ENCODE data around the gene TAF13. TPM values are rescaled to one million over a fixed set of nuclear protein-coding genes. Genes with fewer than 3 reads are reported as not detected.

TAF13 gene
- total RNA-seq, 1 donor from 2014 or later, result 48.4 TPM

DNA sequence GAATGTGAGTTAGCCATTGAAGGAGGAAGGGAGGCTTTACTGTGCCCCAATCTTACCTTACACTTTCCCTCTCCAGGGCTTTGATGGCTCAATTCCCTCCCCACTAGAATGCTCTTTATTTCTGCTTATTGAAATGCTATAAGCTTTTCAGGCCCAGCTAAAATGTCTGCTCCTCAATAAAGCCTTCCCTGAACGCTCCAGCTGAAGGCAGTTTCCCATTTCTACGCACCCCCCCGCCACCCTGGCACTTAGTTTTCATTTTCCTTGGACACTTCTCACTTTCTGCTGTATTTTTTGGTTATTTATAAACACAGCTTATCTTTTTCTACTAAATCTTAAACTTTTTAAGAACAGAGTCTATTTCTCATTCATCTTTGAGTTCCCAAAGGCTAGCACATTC is 7.7 kb upstream of the TAF13 start:
- Mint-ChIP-seq H3K9me3 (peaks cover 2% of the 10 kb centered on the region), H3K27ac (no peak overlapping the region), H3K27me3 (ENCODE audit: insufficient read depth, low read depth) (peaks cover 3% of the 10 kb centered on the region), H3K4me3 (no peak overlapping the region), H3K4me1 (peaks cover 15% of the 10 kb centered on the region), H3K36me3 (no peaks in the 10 kb centered on the region)
- no peaks in the 10 kb centered on the region for H3K9me3 ChIP-seq (ENCODE audit: low read depth)
- H3F3A ChIP-seq (ENCODE audit: low read depth), result peaks cover 4% of the 10 kb centered on the region
- no peak overlapping the region for H3K4me3 ChIP-seq
- H3K27me3 ChIP-seq, result no peaks in the 10 kb centered on the region
- no peak overlapping the region for H2AFZ ChIP-seq (replicated peaks)
- H3K4me2 ChIP-seq, result no peak overlapping the region
- no peak overlapping the region for H3K27ac ChIP-seq
- H3K79me2 ChIP-seq (ENCODE audit: low read depth), result no peaks in the 10 kb centered on the region
- H3K4me1 ChIP-seq, result no peaks in the 10 kb centered on the region
- no peaks in the 10 kb centered on the region for H4K20me1 ChIP-seq (ENCODE audit: low read depth)
- no peak overlapping the region for H3K9ac ChIP-seq
- DNase-seq (ENCODE audit: low spot score), result no peak
- H3K36me3 ChIP-seq, result no peaks in the 10 kb centered on the region
- TF ChIP-seq, protein P1, sequence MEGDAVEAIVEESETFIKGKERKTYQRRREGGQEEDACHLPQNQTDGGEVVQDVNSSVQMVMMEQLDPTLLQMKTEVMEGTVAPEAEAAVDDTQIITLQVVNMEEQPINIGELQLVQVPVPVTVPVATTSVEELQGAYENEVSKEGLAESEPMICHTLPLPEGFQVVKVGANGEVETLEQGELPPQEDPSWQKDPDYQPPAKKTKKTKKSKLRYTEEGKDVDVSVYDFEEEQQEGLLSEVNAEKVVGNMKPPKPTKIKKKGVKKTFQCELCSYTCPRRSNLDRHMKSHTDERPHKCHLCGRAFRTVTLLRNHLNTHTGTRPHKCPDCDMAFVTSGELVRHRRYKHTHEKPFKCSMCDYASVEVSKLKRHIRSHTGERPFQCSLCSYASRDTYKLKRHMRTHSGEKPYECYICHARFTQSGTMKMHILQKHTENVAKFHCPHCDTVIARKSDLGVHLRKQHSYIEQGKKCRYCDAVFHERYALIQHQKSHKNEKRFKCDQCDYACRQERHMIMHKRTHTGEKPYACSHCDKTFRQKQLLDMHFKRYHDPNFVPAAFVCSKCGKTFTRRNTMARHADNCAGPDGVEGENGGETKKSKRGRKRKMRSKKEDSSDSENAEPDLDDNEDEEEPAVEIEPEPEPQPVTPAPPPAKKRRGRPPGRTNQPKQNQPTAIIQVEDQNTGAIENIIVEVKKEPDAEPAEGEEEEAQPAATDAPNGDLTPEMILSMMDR (IDR thresholded peaks at IDR 0.05), result no peak
- TF ChIP-seq EZH2 (IDR thresholded peaks at IDR 0.05) (no peak), EZH2phosphoT487 (IDR thresholded peaks at IDR 0.05) (no peak)

DNA sequence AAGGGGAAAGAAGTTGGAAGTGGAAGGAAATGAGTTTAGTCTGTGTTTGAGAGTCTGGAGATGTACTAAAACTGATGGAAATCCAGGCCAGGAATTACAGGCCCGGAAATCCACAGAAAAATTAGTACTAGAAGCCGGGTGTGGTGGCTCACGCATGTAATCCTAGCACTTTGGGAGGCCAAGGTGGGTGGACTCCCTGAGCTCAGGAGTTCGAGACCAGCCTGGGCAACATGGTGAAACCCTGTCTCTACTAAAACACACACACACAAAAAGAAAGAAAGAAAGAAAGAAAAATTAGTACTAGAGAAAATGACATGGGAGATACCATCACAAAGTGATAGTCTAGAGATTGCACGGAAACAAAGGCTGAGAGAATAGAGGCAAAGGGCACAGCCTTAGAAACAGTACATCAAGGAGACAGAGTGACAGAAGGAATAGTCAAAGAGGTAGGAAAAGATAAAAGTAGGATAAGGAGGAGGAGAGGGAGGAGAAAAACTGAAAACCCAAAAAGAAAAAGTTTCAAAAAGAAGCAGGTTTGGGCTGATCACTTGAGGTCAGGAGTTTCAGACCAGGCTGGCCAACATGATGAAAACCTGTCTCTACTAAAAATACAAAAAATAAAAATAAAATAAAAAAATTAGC is 4.8 kb upstream of the TAF13 start:
- Histone ChIP-seq H3K27ac (no peak overlapping the region), H2AFZ (replicated peaks) (no peak overlapping the region), H3K9me3 (ENCODE audit: low read depth) (no peaks in the 10 kb centered on the region), H3K27me3 (no peaks in the 10 kb centered on the region), H4K20me1 (ENCODE audit: low read depth) (no peaks in the 10 kb centered on the region), H3K4me1 (peaks cover 5% of the 10 kb centered on the region), H3F3A (ENCODE audit: low read depth) (peaks cover 13% of the 10 kb centered on the region), H3K79me2 (ENCODE audit: low read depth) (peaks cover 2% of the 10 kb centered on the region), H3K36me3 (no peaks in the 10 kb centered on the region), H3K4me3 (no peak overlapping the region), H3K4me2 (no peak overlapping the region), H3K9ac (no peak overlapping the region)
- no peak for DNase-seq (ENCODE audit: low spot score)
- TF ChIP-seq, protein P1 (IDR thresholded peaks at IDR 0.05), result no peak
- no peak for TF ChIP-seq EZH2phosphoT487 (IDR thresholded peaks at IDR 0.05)
- TF ChIP-seq EZH2 (IDR thresholded peaks at IDR 0.05), result no peak
- Mint-ChIP-seq H3K36me3 (no peaks in the 10 kb centered on the region), H3K4me3 (no peak overlapping the region), H3K27ac (no peak overlapping the region), H3K27me3 (ENCODE audit: insufficient read depth, low read depth) (peaks cover 3% of the 10 kb centered on the region), H3K9me3 (peaks cover 2% of the 10 kb centered on the region), H3K4me1 (peaks cover 21% of the 10 kb centered on the region)

DNA sequence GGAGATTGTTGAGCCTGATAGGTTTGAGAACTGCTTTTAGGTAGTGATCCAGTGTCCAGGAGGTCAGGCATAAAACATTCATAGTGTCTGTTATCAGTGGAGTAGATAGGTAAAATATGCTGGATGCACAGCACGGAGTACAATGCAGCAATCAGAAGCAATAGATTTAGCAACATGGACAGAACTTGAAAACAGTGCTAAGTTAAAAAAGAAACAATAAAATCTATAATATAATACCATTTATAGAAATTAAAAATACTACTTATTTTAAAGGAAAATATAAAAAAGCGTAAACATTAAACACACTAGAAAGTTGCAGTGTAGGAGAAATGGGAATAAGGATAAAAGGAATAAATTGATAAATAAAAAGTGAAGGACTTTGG is 3.4 kb upstream of the TAF13 start:
- no peak for DNase-seq (ENCODE audit: low spot score)
- Histone ChIP-seq H3K27me3 (no peaks in the 10 kb centered on the region), H4K20me1 (ENCODE audit: low read depth) (no peaks in the 10 kb centered on the region), H3K4me2 (no peak overlapping the region), H3K4me1 (peaks cover 9% of the 10 kb centered on the region), H3K4me3 (no peak overlapping the region), H3K36me3 (no peaks in the 10 kb centered on the region), H3F3A (ENCODE audit: low read depth) (peaks cover 13% of the 10 kb centered on the region), H3K79me2 (ENCODE audit: low read depth) (peaks cover 14% of the 10 kb centered on the region), H3K9me3 (ENCODE audit: low read depth) (no peaks in the 10 kb centered on the region), H2AFZ (replicated peaks) (no peak overlapping the region), H3K9ac (no peak overlapping the region), H3K27ac (no peak overlapping the region)
- TF ChIP-seq, protein P1 (IDR thresholded peaks at IDR 0.05), result no peak
- TF ChIP-seq EZH2 (IDR thresholded peaks at IDR 0.05) (no peak), EZH2phosphoT487 (IDR thresholded peaks at IDR 0.05) (no peak)
- H3K36me3 Mint-ChIP-seq, result peaks cover 2% of the 10 kb centered on the region
- peaks cover 2% of the 10 kb centered on the region for H3K9me3 Mint-ChIP-seq
- peaks cover 28% of the 10 kb centered on the region for H3K4me1 Mint-ChIP-seq
- peaks cover 3% of the 10 kb centered on the region for H3K27me3 Mint-ChIP-seq (ENCODE audit: insufficient read depth, low read depth)
- H3K4me3 Mint-ChIP-seq, result no peak overlapping the region
- no peak overlapping the region for H3K27ac Mint-ChIP-seq
